Osteoblast (primary cell): ENCODE results near the gene HEATR3. TPM values are rescaled to one million over a fixed set of nuclear protein-coding genes. Genes with fewer than 3 reads are reported as not detected.

Experiments
- DNase-seq: peaks from one replicate; pipeline ENCODE4 v3.0.0; 2011; ENCODE audit warnings: low spot score, mixed read lengths; ENCODE audit not compliant: insufficient read length; ENCODE audit errors: missing footprints
- H2AFZ ChIP-seq: 2 replicates; pipeline ENCODE4 v1.6.0; 2011; ENCODE audit warnings: mild to moderate bottlenecking, low read length
- H3K27ac ChIP-seq: 2 replicates; pipeline ENCODE4 v1.5.1; 2011; ENCODE audit warnings: mild to moderate bottlenecking, low read depth, low read length, moderate library complexity
- H3K27me3 ChIP-seq: 2 replicates; pipeline ENCODE4 v1.6.0; 2012; ENCODE audit warnings: mild to moderate bottlenecking, control low read depth, inconsistent platforms, low read length, moderate library complexity; ENCODE audit not compliant: insufficient read depth
- H3K36me3 ChIP-seq: 2 replicates; pipeline ENCODE4 v1.5.1; 2011; ENCODE audit warnings: mild to moderate bottlenecking, low read length, control low read depth, moderate library complexity; ENCODE audit not compliant: insufficient read depth
- H3K4me1 ChIP-seq: 2 replicates; pipeline ENCODE4 v1.5.1; 2011; ENCODE audit warnings: mild to moderate bottlenecking, low read length, control low read depth, moderate library complexity; ENCODE audit not compliant: insufficient read depth
- H3K4me2 ChIP-seq: 2 replicates; pipeline ENCODE4 v1.6.0; 2011; ENCODE audit warnings: mild to moderate bottlenecking, low read length; ENCODE audit not compliant: insufficient read depth
- H3K4me3 ChIP-seq: fragments of 200-600 bp; sonication (generic); 3 replicates; pipeline ENCODE4 v1.5.1; 2012; ENCODE audit warnings: mild to moderate bottlenecking, low read length, inconsistent platforms; ENCODE audit not compliant: insufficient read depth
- H3K79me2 ChIP-seq: 2 replicates; pipeline ENCODE4 v1.6.0; 2012; ENCODE audit warnings: mild to moderate bottlenecking, low read length, control low read depth, inconsistent platforms; ENCODE audit not compliant: insufficient read depth
- H3K9me3 ChIP-seq: 2 replicates; pipeline ENCODE4 v1.5.1; 2011; ENCODE audit warnings: low read depth, low read length, control low read depth
- H4K20me1 ChIP-seq: 2 replicates; pipeline ENCODE4 v1.6.0; 2012; ENCODE audit warnings: mild to moderate bottlenecking, low read length, control low read depth; ENCODE audit not compliant: insufficient read depth
- CTCF ChIP-seq: IDR thresholded peaks from 2 replicates; pipeline ENCODE4 v1.5.1; 2011; ENCODE audit warnings: mild to moderate bottlenecking, low read depth, low read length, moderate library complexity; ENCODE audit errors: extremely low read depth
- total RNA-seq: library from RNA; depleted of rRNA; stranded (reverse); fragments of >200 nt; gene quantifications from 2 replicates; pipeline ENCODE4 v1.2.3, GENCODE V29; 2012

Gene HEATR3
- total RNA-seq, 1 donor, result 19.5 TPM

GRCh38 chr16:50096791-50097190 lies 31.0 kb downstream of the HEATR3 start:
- no peaks in the 10 kb centered on the region for H3K9me3 ChIP-seq
- no peak overlapping the region for H3K27ac ChIP-seq
- H3K4me3 ChIP-seq, result no peak overlapping the region
- peaks cover 20% of the 10 kb centered on the region for H3K36me3 ChIP-seq
- no peaks in the 10 kb centered on the region for H3K79me2 ChIP-seq
- peak; percentile 69 for DNase-seq
- H4K20me1 ChIP-seq, result no peaks in the 10 kb centered on the region
- peak overlapping the region; percentile 54 for H3K4me2 ChIP-seq
- H2AFZ ChIP-seq, result no peak overlapping the region
- H3K27me3 ChIP-seq, result no peaks in the 10 kb centered on the region
- no peak for TF ChIP-seq CTCF
- peaks cover 11% of the 10 kb centered on the region for H3K4me1 ChIP-seq

GRCh38 chr16:50099957-50100648 lies 34.3 kb downstream of the HEATR3 start:
- no peak overlapping the region for H3K27ac ChIP-seq
- no peak overlapping the region for H3K4me3 ChIP-seq
- H3K79me2 ChIP-seq, result no peaks in the 10 kb centered on the region
- no peak overlapping the region for H2AFZ ChIP-seq
- no peaks in the 10 kb centered on the region for H4K20me1 ChIP-seq
- H3K4me2 ChIP-seq, result no peak overlapping the region
- no peak for DNase-seq
- H3K36me3 ChIP-seq, result peaks cover 38% of the 10 kb centered on the region
- TF ChIP-seq CTCF, result no peak
- no peaks in the 10 kb centered on the region for H3K27me3 ChIP-seq
- peaks cover 21% of the 10 kb centered on the region for H3K4me1 ChIP-seq
- H3K9me3 ChIP-seq, result no peaks in the 10 kb centered on the region

- Histone ChIP-seq H3K79me2 (no peaks in the 10 kb centered on the region), H3K4me2 (peak overlapping the region; percentile 17), H2AFZ (no peak overlapping the region), H3K27me3 (no peaks in the 10 kb centered on the region), H3K36me3 (peaks cover 34% of the 10 kb centered on the region), H4K20me1 (no peaks in the 10 kb centered on the region), H3K27ac (peak overlapping the region; percentile 65), H3K9me3 (no peaks in the 10 kb centered on the region), H3K4me3 (no peak overlapping the region), H3K4me1 (peaks cover 14% of the 10 kb centered on the region)
- no peak for TF ChIP-seq CTCF
- peak; percentile 87 for DNase-seq
Observed at GRCh38 chr16:50102051-50102746, 36.4 kb downstream of the HEATR3 start.

GRCh38 chr16:50103764-50104163 lies 38.0 kb downstream of the HEATR3 start:
- peak overlapping the region; percentile 14 for H3K27ac ChIP-seq
- peaks cover 34% of the 10 kb centered on the region for H3K36me3 ChIP-seq
- peaks cover 11% of the 10 kb centered on the region for H3K4me1 ChIP-seq
- H2AFZ ChIP-seq, result no peak overlapping the region
- H3K4me3 ChIP-seq, result no peak overlapping the region
- no peak for TF ChIP-seq CTCF
- no peaks in the 10 kb centered on the region for H4K20me1 ChIP-seq
- no peaks in the 10 kb centered on the region for H3K79me2 ChIP-seq
- no peak overlapping the region for H3K4me2 ChIP-seq
- DNase-seq, result no peak
- H3K27me3 ChIP-seq, result no peaks in the 10 kb centered on the region
- no peaks in the 10 kb centered on the region for H3K9me3 ChIP-seq
